ENCODE results near the gene SRSF9.

GRCh38 chr12:120457133-120457532 is 12.4 kb downstream of the SRSF9 start:
- TF ChIP-seq POLR2AphosphoS5 (IDR thresholded peaks at IDR 0.05; ENCODE audit: low read depth, low read length), result no peak; the same call in 1 of the 2 replicates
- TF ChIP-seq POLR2A (IDR thresholded peaks at IDR 0.05; ENCODE audit: low read depth, low read length), result no peak; the same call in 1 of the 2 replicates
- TF ChIP-seq TAF1 (IDR thresholded peaks at IDR 0.05; ENCODE audit: borderline replicate concordance, low read depth, low read length), result no peak

Measured in GM12892 (cell line).